Measurements from ENCODE around the gene ADAM33. TPM values are rescaled to one million over a fixed set of nuclear protein-coding genes. Genes with fewer than 3 reads are reported as not detected.

The ADAM33 gene
- total RNA-seq, 6 donors from 2014 or later: 2.3 to 26.2 (median 10.5) TPM

DNA sequence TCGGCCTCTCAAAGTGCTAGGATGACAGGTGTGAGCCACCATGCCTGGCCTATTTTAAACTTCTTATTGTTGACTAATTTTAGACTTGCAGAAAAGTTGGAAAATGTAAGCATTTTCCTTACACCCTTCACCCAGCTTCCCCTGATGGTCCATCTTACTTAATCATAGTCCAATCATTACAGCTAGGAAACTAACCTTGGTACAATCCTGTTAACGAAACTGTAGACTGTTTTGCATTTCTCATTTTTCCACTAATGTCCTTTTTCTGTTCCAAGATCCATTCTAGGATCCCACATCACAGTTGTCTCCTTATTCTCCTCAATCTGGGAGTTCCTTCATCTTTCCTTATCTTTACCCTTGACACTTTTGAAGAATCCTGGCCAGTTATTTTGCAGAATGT lies 18.0 kb downstream of the ADAM33 start:
- WGBS, 2 donors: 69 to 76% methylated on average over 2 of the region's 2 CpGs
- Histone ChIP-seq H3K36me3 (no peaks in the 10 kb centered on the region), H3K27ac (no peak overlapping the region), H3K27me3 (peaks cover 0 to 26% (median 15%) of the 10 kb centered on the region in 4 donors), H3K4me3 (no peak overlapping the region), H3K4me1 (peaks cover 0 to 14% (median 5%) of the 10 kb centered on the region in 4 donors), H3K9me3 (no peaks in the 10 kb centered on the region)
- ATAC-seq (ENCODE audit: low FRiP score in 2 of 2): no peak
- no peak for DNase-seq
- no peak for TF ChIP-seq EP300 (IDR thresholded peaks at IDR 0.05)
- no peak for TF ChIP-seq CTCF (IDR thresholded peaks at IDR 0.05)
- no peak for TF ChIP-seq POLR2A (IDR thresholded peaks at IDR 0.05)
- no peak for TF ChIP-seq POLR2AphosphoS5 (IDR thresholded peaks at IDR 0.05)

- DNase-seq: no peak
- Histone ChIP-seq H3K4me1 (peaks cover 0 to 14% (median 5%) of the 10 kb centered on the region in 4 donors), H3K36me3 (no peaks in the 10 kb centered on the region), H3K9me3 (no peaks in the 10 kb centered on the region), H3K4me3 (no peak within 1 kb of the TSS), H3K27me3 (peaks cover 0 to 26% (median 15%) of the 10 kb centered on the region in 4 donors), H3K27ac (no peak within 1 kb of the TSS)
- TF ChIP-seq POLR2A (IDR thresholded peaks at IDR 0.05): no peak
- no peak for TF ChIP-seq POLR2AphosphoS5 (IDR thresholded peaks at IDR 0.05)
- TF ChIP-seq EP300 (IDR thresholded peaks at IDR 0.05): no peak
- no peak for TF ChIP-seq CTCF (IDR thresholded peaks at IDR 0.05)
- WGBS, 2 donors: 58 to 63% methylated on average over 18 of the region's 19 CpGs
- ATAC-seq (ENCODE audit: low FRiP score in 2 of 2): no peak
Measured at GRCh38 chr20:3663031-3663701, 18.6 kb downstream of the ADAM33 start, which contains the start of gene GFRA4. Gene GFRA4 (minus strand): TSS chr20:3663399. CDS start chr20:3663399, 0 bp downstream.

- 65 to 68% methylated on average over 6 to 12 of the region's 12 CpGs for WGBS, 2 donors
- TF ChIP-seq POLR2A (IDR thresholded peaks at IDR 0.05) (no peak), CTCF (IDR thresholded peaks at IDR 0.05) (no peak), EP300 (IDR thresholded peaks at IDR 0.05) (no peak), POLR2AphosphoS5 (IDR thresholded peaks at IDR 0.05) (no peak)
- no peak overlapping the region for H3K4me3 ChIP-seq
- peaks cover 0 to 14% (median 5%) of the 10 kb centered on the region in 4 donors for H3K4me1 ChIP-seq
- H3K9me3 ChIP-seq: no peaks in the 10 kb centered on the region
- DNase-seq: no peak
- peaks cover 0 to 26% (median 15%) of the 10 kb centered on the region in 4 donors for H3K27me3 ChIP-seq
- no peaks in the 10 kb centered on the region for H3K36me3 ChIP-seq
- no peak overlapping the region for H3K27ac ChIP-seq
- ATAC-seq (ENCODE audit: low FRiP score in 2 of 2): no peak
Measured at GRCh38 chr20:3661814-3662665, 19.8 kb downstream of the ADAM33 start.

GRCh38 chr20:3661060-3661813 lies 20.6 kb downstream of the ADAM33 start:
- H3K4me3 ChIP-seq: no peak overlapping the region
- no peaks in the 10 kb centered on the region for H3K9me3 ChIP-seq
- no peaks in the 10 kb centered on the region for H3K36me3 ChIP-seq
- no peak for ATAC-seq (ENCODE audit: low FRiP score in 2 of 2)
- no peak for TF ChIP-seq POLR2AphosphoS5 (IDR thresholded peaks at IDR 0.05)
- TF ChIP-seq CTCF (IDR thresholded peaks at IDR 0.05): no peak
- no peak for TF ChIP-seq POLR2A (IDR thresholded peaks at IDR 0.05)
- no peak for TF ChIP-seq EP300 (IDR thresholded peaks at IDR 0.05)
- H3K27ac ChIP-seq: no peak overlapping the region
- WGBS, 2 donors: 30 to 77% methylated on average over 3 to 19 of the region's 60 CpGs
- H3K27me3 ChIP-seq: peaks cover 0 to 26% (median 15%) of the 10 kb centered on the region in 4 donors
- peaks cover 0 to 14% (median 5%) of the 10 kb centered on the region in 4 donors for H3K4me1 ChIP-seq
- DNase-seq: no peak

Measured in upper lobe of left lung (tissue), 6 donors.